HG03460 (cell line): ENCODE measurements around the gene FNBP1L.
"Not testable (repeated sequence)": the region's sequence is repeated elsewhere in the genome, so short reads cannot be mapped to it uniquely, and the experiment has no call there.

ENCODE experiments used
- ATAC-seq: cut with Tn5 transposase; IDR thresholded peaks from one replicate; pipeline ENCODE4 v1.9.1; 2021; ENCODE audit not compliant: unreplicated experiment

The FNBP1L gene

GRCh38 chr1:93442741-93443140, 5.2 kb upstream of the FNBP1L start:
- ATAC-seq: no peak

- ATAC-seq: no peak
Observed at GRCh38 chr1:93443454-93443853, 4.5 kb upstream of the FNBP1L start.

- no peak for ATAC-seq
Observed at GRCh38 chr1:93446837-93447451, 974 bp upstream of the FNBP1L start.

GRCh38 chr1:93448292-93448982, 519 bp downstream of the FNBP1L start:
- no peak for ATAC-seq

- no peak for ATAC-seq
Observed at GRCh38 chr1:93448983-93449804, 1.3 kb downstream of the FNBP1L start.

- no peak for ATAC-seq
Observed at GRCh38 chr1:93450321-93450720, 2.4 kb downstream of the FNBP1L start.

GRCh38 chr1:93453911-93454310, 6.0 kb downstream of the FNBP1L start:
- no peak for ATAC-seq

GRCh38 chr1:93459126-93459525, 11.2 kb downstream of the FNBP1L start:
- no peak for ATAC-seq

- ATAC-seq: no peak
Observed at GRCh38 chr1:93461236-93461635, 13.3 kb downstream of the FNBP1L start.

- no peak for ATAC-seq
Observed at GRCh38 chr1:93463960-93464359, 16.0 kb downstream of the FNBP1L start.

GRCh38 chr1:93465371-93466082, 17.6 kb downstream of the FNBP1L start:
- ATAC-seq: not testable (repeated sequence)

- ATAC-seq: no peak
Observed at GRCh38 chr1:93467606-93468005, 19.7 kb downstream of the FNBP1L start.

- ATAC-seq: no peak
Observed at GRCh38 chr1:93468662-93469061, 20.7 kb downstream of the FNBP1L start.

- not testable (repeated sequence) for ATAC-seq
Observed at GRCh38 chr1:93469223-93469622, 21.3 kb downstream of the FNBP1L start.

- no peak for ATAC-seq
Observed at GRCh38 chr1:93471284-93471683, 23.4 kb downstream of the FNBP1L start.

- no peak for ATAC-seq
Observed at GRCh38 chr1:93471911-93472310, 24.0 kb downstream of the FNBP1L start.

- ATAC-seq: no peak
Observed at GRCh38 chr1:93474321-93474720, 26.4 kb downstream of the FNBP1L start.

GRCh38 chr1:93475681-93476080, 27.8 kb downstream of the FNBP1L start:
- no peak for ATAC-seq

- not testable (repeated sequence) for ATAC-seq
Observed at GRCh38 chr1:93479133-93479745, 31.3 kb downstream of the FNBP1L start.

GRCh38 chr1:93481899-93482298, 34.0 kb downstream of the FNBP1L start:
- ATAC-seq: not testable (repeated sequence)

- no peak for ATAC-seq
Observed at GRCh38 chr1:93483200-93483599, 35.3 kb downstream of the FNBP1L start.
